Endothelial cell of umbilical vein (primary cell): ENCODE measurements around the gene COQ6. TPM values are rescaled to one million over a fixed set of nuclear protein-coding genes. Genes with fewer than 3 reads are reported as not detected.

Experiments
- BruUV-seq: library from RNA; stranded (reverse); fragments of 400-500 nt; replicated peaks from 2 replicates; lab custom pipeline; 2021; lab: Mats Ljungman, UMichigan
- CTCF ChIA-PET: fragments of 300-600, 350-600 bp; sonication (Branson Sonifier 250); formaldehyde crosslinking; loops from one replicate; lab custom pipeline; 2021; ENCODE audit warnings: antibody characterized with exemption, inconsistent platforms; lab: Charles Lee
- POLR2A ChIA-PET: fragments of 300-600, 350-600 bp; sonication (Branson Sonifier 250); formaldehyde crosslinking; loops from one replicate; lab custom pipeline; 2021; ENCODE audit warnings: antibody characterized with exemption, inconsistent platforms; lab: Charles Lee
- DNase-seq: peaks from one replicate; pipeline ENCODE4 v3.0.0-alpha.2; 2011; ENCODE audit warnings: low read depth, low spot score
- FAIRE-seq: peaks from 2 replicates; lab custom pipeline; 2011; peaks lifted over from hg19 to GRCh38; lab: Jason Lieb, UNC
- H2AFZ ChIP-seq: 2 replicates; pipeline ENCODE4 v1.6.0; 2012; ENCODE audit warnings: low read depth, low read length, control low read depth, inconsistent platforms
- H3K27ac ChIP-seq: 2 replicates; pipeline ENCODE4 v1.5.1; 2011; ENCODE audit warnings: low read depth, mild to moderate bottlenecking, control low read depth, low read length, moderate library complexity; ENCODE audit not compliant: insufficient read depth
- H3K27me3 ChIP-seq, 2 experiments: 2 replicates each; pipeline versions ENCODE4 v1.6.0 to v1.6.1; 2011; ENCODE audit warnings: low read length in 2 of 2, mixed read lengths in 1 of 2; ENCODE audit not compliant: control insufficient read depth in 2 of 2, insufficient read depth in 2 of 2
- H3K36me3 ChIP-seq, 2 experiments: 2 replicates in 1 of 2; 3 replicates in 1 of 2; pipeline ENCODE4 v1.5.1; 2011; ENCODE audit warnings: low read length in 2 of 2, mild to moderate bottlenecking in 1 of 2, moderate library complexity in 1 of 2; ENCODE audit not compliant: control insufficient read depth in 2 of 2, insufficient read depth in 2 of 2; ENCODE audit errors: extremely low read depth in 1 of 2
- H3K4me1 ChIP-seq: 3 replicates; pipeline ENCODE4 v1.5.1; 2011; ENCODE audit warnings: mild to moderate bottlenecking, low read length; ENCODE audit not compliant: control insufficient read depth, insufficient read depth; ENCODE audit errors: extremely low read depth
- H3K4me2 ChIP-seq: 2 replicates; pipeline ENCODE4 v1.6.1; 2011; ENCODE audit warnings: low read length, control low read depth, mixed read lengths; ENCODE audit not compliant: insufficient read depth
- H3K4me3 ChIP-seq, 3 experiments: fragments of 200-600 bp in 1 of 3; sonication (generic), shearing (Covaris generic) in 1 of 3; replicated peaks in 1 of 3; 2 replicates each; pipeline ENCODE4 v1.5.1; 2011 to 2016; ENCODE audit warnings: control low read depth in 3 of 3, low read length in 3 of 3, mild to moderate bottlenecking in 2 of 3, inconsistent platforms in 1 of 3, low read depth in 1 of 3, moderate library complexity in 1 of 3; ENCODE audit not compliant: insufficient read depth in 1 of 3
- H3K79me2 ChIP-seq: 2 replicates; pipeline ENCODE4 v1.6.0; 2012; ENCODE audit warnings: low read length, inconsistent platforms; ENCODE audit not compliant: control insufficient read depth, insufficient read depth
- H3K9ac ChIP-seq: replicated peaks from 2 replicates; pipeline ENCODE3; 2011; ENCODE audit warnings: low read length, control low read depth; ENCODE audit not compliant: insufficient read depth; ENCODE audit errors: extremely low read depth
- H3K9me1 ChIP-seq: replicated peaks from 3 replicates; pipeline ENCODE4 v1.6.0; 2011; ENCODE audit warnings: mild to moderate bottlenecking, low read length; ENCODE audit not compliant: control insufficient read depth, insufficient read depth; ENCODE audit errors: extremely low read depth
- H3K9me3 ChIP-seq: replicated peaks from 2 replicates; pipeline ENCODE4 v1.5.1; 2012; ENCODE audit warnings: low read length, inconsistent platforms; ENCODE audit not compliant: control insufficient read depth, insufficient read depth
- H4K20me1 ChIP-seq: replicated peaks from 2 replicates; pipeline ENCODE3; 2011; ENCODE audit warnings: mild to moderate bottlenecking, low read length; ENCODE audit not compliant: control insufficient read depth, insufficient read depth; ENCODE audit errors: extremely low read depth
- CTCF ChIP-seq, 2 donors: IDR thresholded peaks; 1 replicate in 1 of 2; 2 replicates in 1 of 2; pipeline ENCODE4 v1.5.1; 2011; ENCODE audit warnings: low read length in 2 of 2, mild to moderate bottlenecking in 2 of 2, moderate library complexity in 2 of 2, control low read depth in 1 of 2, inconsistent platforms in 1 of 2, low read depth in 1 of 2; ENCODE audit not compliant: insufficient read depth in 1 of 2; ENCODE audit errors: extremely low read depth in 1 of 2
- EZH2 ChIP-seq: IDR thresholded peaks from 2 replicates; pipeline ENCODE4 v1.6.1; 2012; ENCODE audit warnings: borderline replicate concordance, low read depth, mild to moderate bottlenecking, moderate library complexity, low read length, inconsistent platforms; ENCODE audit not compliant: severe bottlenecking
- FOS ChIP-seq: IDR thresholded peaks from 2 replicates; pipeline ENCODE4 v1.6.1; 2011; ENCODE audit warnings: mild to moderate bottlenecking, low read length, moderate library complexity, borderline replicate concordance; ENCODE audit not compliant: insufficient read depth
- GATA2 ChIP-seq: IDR thresholded peaks from 2 replicates; pipeline ENCODE4 v1.7.0; 2011; ENCODE audit warnings: low read depth, mild to moderate bottlenecking, moderate library complexity, mixed read lengths, low read length; ENCODE audit not compliant: insufficient read length, insufficient read depth
- JUN ChIP-seq: IDR thresholded peaks from 2 replicates; pipeline ENCODE4 v1.6.1; 2011; ENCODE audit warnings: borderline replicate concordance, low read depth; ENCODE audit not compliant: insufficient read length, insufficient read depth
- MAX ChIP-seq: IDR thresholded peaks from 2 replicates; pipeline ENCODE4 v1.6.1; 2011; ENCODE audit not compliant: insufficient read depth, insufficient read length
- MYC ChIP-seq: IDR thresholded peaks from one replicate; pipeline ENCODE4 v1.6.1; 2011; ENCODE audit warnings: mild to moderate bottlenecking, low read depth, low read length
- POLR2A ChIP-seq: IDR thresholded peaks from 2 replicates; pipeline ENCODE4 v1.6.1; 2012; ENCODE audit warnings: low read depth, mild to moderate bottlenecking, control low read depth, low read length
- POLR2AphosphoS5 ChIP-seq: IDR thresholded peaks from 2 replicates; pipeline ENCODE4 v1.6.1; 2012; ENCODE audit warnings: low read depth, mild to moderate bottlenecking, control low read depth, low read length, moderate library complexity; ENCODE audit not compliant: insufficient read depth
- dilution Hi-C: fragments of 300-500 bp; cut with MboI; formaldehyde crosslinking; loops from one replicate; pipeline ENCODE4 v1.15.0; 2019; ENCODE audit warnings: low sequenced_read_pairs; ENCODE audit not compliant: extremely low pct_ligation_motif_present
- intact Hi-C: fragments of 100-400 bp; cut with micrococcal nuclease; formaldehyde crosslinking; loops from one replicate; pipeline ENCODE4 v1.10.0; 2022
- polyA plus RNA-seq, 4 experiments: library from polyadenylated mRNA; depleted of rRNA in 3 of 4; stranded (reverse) in 3 of 4; unstranded in 1 of 4; fragments of >200 nt; gene quantifications; 2 replicates each; pipeline versions ENCODE4 v1.2.1 to v1.2.3, GENCODE V29; 2011 to 2012; ENCODE audit warnings: missing spikeins in 1 of 4
- total RNA-seq: library from RNA; stranded (reverse); gene quantifications from 2 replicates; pipeline ENCODE4 v1.2.3, GENCODE V29; 2021

The COQ6 gene
- total and polyA plus RNA-seq, 2 donors (not counting 3 experiments of a cell fraction or from before 2014, with no cell fraction given): 20.7 to 35.3 TPM

GRCh38 chr14:73977896-73978295 lies 27.8 kb downstream of the COQ6 start:
- Histone ChIP-seq H3K9me1 (no peaks in the 10 kb centered on the region), H3K9me3 (no peaks in the 10 kb centered on the region), H3K79me2 (no peaks in the 10 kb centered on the region), H4K20me1 (no peaks in the 10 kb centered on the region), H3K4me3 (no peak overlapping the region), H3K36me3 (no peaks in the 10 kb centered on the region), H3K4me1 (no peaks in the 10 kb centered on the region), H3K27me3 (no peaks in the 10 kb centered on the region), H2AFZ (no peak overlapping the region), H3K27ac (no peak overlapping the region), H3K9ac (no peak overlapping the region), H3K4me2 (no peak overlapping the region)
- FAIRE-seq: no peak
- no peak for TF ChIP-seq POLR2AphosphoS5
- no peak for TF ChIP-seq MYC
- no peak for TF ChIP-seq CTCF (IDR thresholded peaks at IDR 0.05; ENCODE audit: extremely low read depth in 1 of 2, insufficient read depth in 1 of 2, low read depth in 1 of 2, low read length in 2 of 2)
- TF ChIP-seq JUN: no peak
- no peak for TF ChIP-seq GATA2
- TF ChIP-seq MAX: no peak
- no peak for TF ChIP-seq FOS
- no peak for TF ChIP-seq EZH2
- no peak for TF ChIP-seq POLR2A
- intact Hi-C loops: no loop called here
- ChIA-PET POLR2A (no interaction called here), CTCF (interaction anchor here (1.2 kb wide), 1 partner anchor 16 kb away, joined by 3 read pairs; no protein-coding TSS in a partner anchor)
- BruUV-seq: no TSS peak
- dilution Hi-C loops: no loop called here
- DNase-seq: no peak
